Neuronal stem cell (in vitro differentiated cells): Measurements from ENCODE around the gene MAPK4.

Experiments
- DNase-seq: peaks from one replicate; pipeline ENCODE4 v3.0.0-alpha.2; 2013; ENCODE audit warnings: low spot score
- H2AFZ ChIP-seq: one replicate; pipeline ENCODE4 v1.6.1; 2013; ENCODE audit warnings: mild to moderate bottlenecking, low read length, inconsistent platforms
- H2AK5ac ChIP-seq: 2 replicates; pipeline ENCODE4 v1.6.1; 2013; ENCODE audit warnings: low read depth, mild to moderate bottlenecking, inconsistent platforms, low read length, moderate library complexity, mixed read lengths
- H2BK120ac ChIP-seq: 2 replicates; pipeline ENCODE4 v1.6.1; 2013; ENCODE audit warnings: low read depth, mild to moderate bottlenecking, inconsistent platforms, low read length, moderate library complexity, mixed read lengths
- H2BK12ac ChIP-seq: one replicate; pipeline ENCODE4 v1.6.1; 2013; ENCODE audit warnings: low read length, inconsistent platforms
- H2BK15ac ChIP-seq: 2 replicates; pipeline ENCODE4 v1.6.1; 2013; ENCODE audit warnings: mild to moderate bottlenecking, low read length, inconsistent platforms, mixed read lengths
- H2BK5ac ChIP-seq: one replicate; pipeline ENCODE4 v1.6.1; 2013; ENCODE audit warnings: inconsistent platforms, mild to moderate bottlenecking, low read length, moderate library complexity
- H3K14ac ChIP-seq: one replicate; pipeline ENCODE4 v1.6.1; 2013; ENCODE audit warnings: low read length, inconsistent platforms
- H3K18ac ChIP-seq: 2 replicates; pipeline ENCODE4 v1.6.1; 2013; ENCODE audit warnings: low read length, inconsistent platforms
- H3K23ac ChIP-seq: 2 replicates; pipeline ENCODE4 v1.6.1; 2013; ENCODE audit warnings: low read depth, mild to moderate bottlenecking, mixed read lengths, low read length, inconsistent platforms; ENCODE audit not compliant: poor library complexity
- H3K27ac ChIP-seq: replicated peaks from 3 replicates; pipeline ENCODE4 v1.5.1; 2013; ENCODE audit warnings: low read length, inconsistent platforms
- H3K27me3 ChIP-seq, 3 experiments: 2 replicates each; pipeline ENCODE4 v1.6.1; 2013; ENCODE audit warnings: low read length in 3 of 3, mild to moderate bottlenecking in 2 of 3, inconsistent platforms in 1 of 3, low read depth in 1 of 3, mixed read lengths in 1 of 3, moderate library complexity in 1 of 3; ENCODE audit not compliant: control insufficient read depth in 3 of 3, insufficient read depth in 3 of 3
- H3K36me3 ChIP-seq, 2 donors: replicated peaks in 1 of 2; 2 replicates each; pipeline ENCODE4 v1.6.1; 2013; ENCODE audit warnings: low read length in 2 of 2; ENCODE audit not compliant: control insufficient read depth in 2 of 2, insufficient read depth in 2 of 2
- H3K4ac ChIP-seq: 2 replicates; pipeline ENCODE4 v1.6.1; 2013; ENCODE audit warnings: inconsistent platforms, mild to moderate bottlenecking, low read length, moderate library complexity
- H3K4me1 ChIP-seq, 2 donors: 1 replicate in 1 of 2; 2 replicates in 1 of 2; pipeline ENCODE4 v1.6.1; 2013; ENCODE audit warnings: low read length in 2 of 2, low read depth in 1 of 2; ENCODE audit not compliant: control insufficient read depth in 2 of 2, insufficient read depth in 1 of 2
- H3K4me2 ChIP-seq: one replicate; pipeline ENCODE4 v1.6.1; 2013; ENCODE audit warnings: mild to moderate bottlenecking, low read length, inconsistent platforms; ENCODE audit not compliant: insufficient read depth, poor library complexity, severe bottlenecking
- H3K4me3 ChIP-seq, 2 donors: 2 replicates each; pipeline ENCODE4 v1.5.1; 2013; ENCODE audit warnings: low read length in 2 of 2, mild to moderate bottlenecking in 2 of 2, inconsistent platforms in 1 of 2, moderate library complexity in 1 of 2
- H3K79me1 ChIP-seq: one replicate; pipeline ENCODE4 v1.6.1; 2013; ENCODE audit warnings: low read depth, mild to moderate bottlenecking, inconsistent platforms, low read length, moderate library complexity
- H3K9ac ChIP-seq: one replicate; pipeline ENCODE4 v1.6.1; 2013; ENCODE audit warnings: mild to moderate bottlenecking, low read depth, low read length, inconsistent platforms; ENCODE audit not compliant: poor library complexity
- H3K9me3 ChIP-seq, 2 donors: replicated peaks in 1 of 2; 2 replicates each; pipeline versions ENCODE3 to v1.6.1; 2013; ENCODE audit warnings: low read length in 2 of 2, mild to moderate bottlenecking in 2 of 2, inconsistent platforms in 1 of 2, low read depth in 1 of 2, mixed read lengths in 1 of 2, moderate library complexity in 1 of 2; ENCODE audit not compliant: control insufficient read depth in 2 of 2, insufficient read depth in 1 of 2
- H4K8ac ChIP-seq: one replicate; pipeline ENCODE4 v1.6.1; 2013; ENCODE audit warnings: low read depth, mild to moderate bottlenecking, inconsistent platforms, low read length, moderate library complexity
- H4K91ac ChIP-seq: one replicate; pipeline ENCODE4 v1.6.1; 2013; ENCODE audit warnings: low read length, low read depth, mild to moderate bottlenecking, inconsistent platforms; ENCODE audit not compliant: poor library complexity
- WGBS, 2 donors: extraction: QIAGEN DNeasy Blood & Tissue Kit; methylation state at CpG; one replicate each; pipeline ENCODE4 v1.1.7; 2013; ENCODE audit warnings: missing lambda C conversion rate in 2 of 2, mixed read lengths in 1 of 2; ENCODE audit not compliant: insufficient read length in 2 of 2, insufficient replicate concordance in 1 of 2; ENCODE audit errors: extremely low coverage in 2 of 2; 5-methylcytosine and 5-hydroxymethylcytosine counted together

Gene MAPK4

DNA sequence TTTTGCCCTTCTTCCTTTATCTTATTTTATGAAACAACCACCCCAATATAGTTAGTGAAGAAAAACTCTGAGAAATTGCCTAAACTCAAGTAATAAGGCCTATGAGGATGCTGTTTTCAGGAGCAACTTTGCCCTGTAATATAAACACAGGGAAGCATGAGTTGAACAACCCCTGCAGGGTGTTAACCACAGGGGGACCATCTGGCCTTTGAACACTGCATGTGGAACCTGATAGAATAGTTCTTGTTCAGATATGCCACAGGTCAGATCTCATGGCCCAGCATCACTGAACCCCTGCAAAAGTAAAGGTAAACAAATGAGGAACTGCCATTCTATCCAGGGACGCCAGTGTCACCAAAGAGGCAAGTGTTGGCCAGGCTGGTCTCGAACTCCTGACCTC lies 82.6 kb downstream of the MAPK4 start:
- H3K9me3 ChIP-seq: no peaks in the 10 kb centered on the region
- H4K91ac ChIP-seq: no peak overlapping the region
- H3K4me2 ChIP-seq: no peak overlapping the region
- H2BK15ac ChIP-seq: no peak overlapping the region
- no peaks in the 10 kb centered on the region for H3K79me1 ChIP-seq
- no peak overlapping the region for H2BK12ac ChIP-seq
- no peaks in the 10 kb centered on the region for H3K27me3 ChIP-seq
- H2AK5ac ChIP-seq: no peak overlapping the region
- DNase-seq: no peak
- no peak overlapping the region for H2BK120ac ChIP-seq
- WGBS, 2 donors: no CpG with 5 or more reads among the region's 2 CpGs
- H2BK5ac ChIP-seq: no peak overlapping the region
- H2AFZ ChIP-seq: no peak overlapping the region
- no peak overlapping the region for H3K4me3 ChIP-seq
- no peak overlapping the region for H3K27ac ChIP-seq
- H3K14ac ChIP-seq: no peak overlapping the region
- H3K36me3 ChIP-seq: no peaks in the 10 kb centered on the region
- H3K4ac ChIP-seq: no peak overlapping the region
- no peak overlapping the region for H3K9ac ChIP-seq
- H3K23ac ChIP-seq: no peak overlapping the region
- H4K8ac ChIP-seq: no peak overlapping the region
- no peak overlapping the region for H3K18ac ChIP-seq
- peaks cover 0 to 13% of the 10 kb centered on the region in 2 donors for H3K4me1 ChIP-seq

DNA sequence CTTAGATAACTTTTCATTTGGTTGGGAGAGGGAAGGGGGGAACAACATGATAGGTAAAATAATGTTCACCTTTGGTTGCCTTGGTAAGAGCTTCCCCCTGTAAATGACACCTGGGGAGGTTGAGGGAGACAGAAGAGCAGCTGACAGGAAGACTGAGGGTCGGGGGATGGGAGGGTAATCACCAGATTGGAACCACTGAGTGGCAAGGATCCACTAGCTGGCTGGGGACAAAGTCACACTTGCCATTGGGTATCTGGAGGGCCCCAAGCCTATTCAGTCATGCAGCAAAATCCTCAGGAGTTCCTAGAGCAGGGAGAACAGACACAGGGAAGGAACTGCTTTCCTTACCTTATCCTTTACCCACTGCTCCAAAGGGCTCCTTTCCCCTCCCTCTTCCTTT lies 84.3 kb downstream of the MAPK4 start:
- no peak overlapping the region for H3K4ac ChIP-seq
- H3K9ac ChIP-seq: no peak overlapping the region
- no peak overlapping the region for H2AK5ac ChIP-seq
- peaks cover 0 to 13% of the 10 kb centered on the region in 2 donors for H3K4me1 ChIP-seq
- H2BK120ac ChIP-seq: no peak overlapping the region
- no peak overlapping the region for H3K18ac ChIP-seq
- H3K9me3 ChIP-seq: no peaks in the 10 kb centered on the region
- no peaks in the 10 kb centered on the region for H3K36me3 ChIP-seq
- no peak overlapping the region for H2BK5ac ChIP-seq
- no CpG with 5 or more reads among the region's 1 CpG for whole genome bisulfite sequencing, 2 donors
- H3K27me3 ChIP-seq: no peaks in the 10 kb centered on the region
- peak overlapping the region; percentile 3 for H2AFZ ChIP-seq
- no peak overlapping the region for H3K14ac ChIP-seq
- no peak overlapping the region for H4K91ac ChIP-seq
- no peaks in the 10 kb centered on the region for H3K79me1 ChIP-seq
- no peak overlapping the region for H3K4me3 ChIP-seq
- no peak overlapping the region for H3K4me2 ChIP-seq
- no peak overlapping the region for H3K23ac ChIP-seq
- no peak overlapping the region for H3K27ac ChIP-seq
- DNase-seq: no peak
- no peak overlapping the region for H2BK15ac ChIP-seq
- H4K8ac ChIP-seq: no peak overlapping the region
- H2BK12ac ChIP-seq: no peak overlapping the region

DNA sequence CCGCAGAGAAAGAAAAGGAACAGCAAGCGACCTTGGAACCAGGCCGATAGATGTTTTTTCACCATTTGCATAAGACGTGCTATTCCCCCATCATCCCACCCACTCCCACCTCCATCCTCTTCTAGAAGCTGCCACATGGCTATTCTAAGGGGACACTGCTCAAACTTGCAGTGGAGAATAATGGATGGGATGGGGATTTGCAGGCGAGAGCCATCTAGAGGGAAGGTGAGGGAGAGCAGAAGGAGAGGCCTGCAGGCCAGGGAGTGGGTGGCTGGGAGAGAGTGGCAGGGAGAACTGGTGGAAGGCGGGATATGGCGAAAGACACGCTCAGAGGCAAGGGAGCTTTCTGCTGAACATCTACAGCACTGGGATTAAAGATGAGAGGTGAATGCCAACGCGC lies 84.9 kb downstream of the MAPK4 start:
- no peak overlapping the region for H3K9ac ChIP-seq
- H3K36me3 ChIP-seq: no peaks in the 10 kb centered on the region
- no peak overlapping the region for H3K14ac ChIP-seq
- no peak for DNase-seq
- H3K4me1 ChIP-seq: peaks cover 0 to 13% of the 10 kb centered on the region in 2 donors
- H3K23ac ChIP-seq: no peak overlapping the region
- H3K9me3 ChIP-seq: no peaks in the 10 kb centered on the region
- H2BK12ac ChIP-seq: no peak overlapping the region
- H4K8ac ChIP-seq: no peak overlapping the region
- H3K79me1 ChIP-seq: no peaks in the 10 kb centered on the region
- H3K27me3 ChIP-seq: no peaks in the 10 kb centered on the region
- no peak overlapping the region for H2AK5ac ChIP-seq
- H3K4me3 ChIP-seq: no peak overlapping the region
- H2BK15ac ChIP-seq: no peak overlapping the region
- WGBS, 2 donors: no CpG with 5 or more reads among the region's 10 CpGs
- no peak overlapping the region for H3K18ac ChIP-seq
- H3K27ac ChIP-seq: no peak overlapping the region
- H2BK120ac ChIP-seq: no peak overlapping the region
- peak overlapping the region; percentile 3 for H2AFZ ChIP-seq
- H3K4me2 ChIP-seq: no peak overlapping the region
- no peak overlapping the region for H4K91ac ChIP-seq
- no peak overlapping the region for H3K4ac ChIP-seq
- no peak overlapping the region for H2BK5ac ChIP-seq

DNA sequence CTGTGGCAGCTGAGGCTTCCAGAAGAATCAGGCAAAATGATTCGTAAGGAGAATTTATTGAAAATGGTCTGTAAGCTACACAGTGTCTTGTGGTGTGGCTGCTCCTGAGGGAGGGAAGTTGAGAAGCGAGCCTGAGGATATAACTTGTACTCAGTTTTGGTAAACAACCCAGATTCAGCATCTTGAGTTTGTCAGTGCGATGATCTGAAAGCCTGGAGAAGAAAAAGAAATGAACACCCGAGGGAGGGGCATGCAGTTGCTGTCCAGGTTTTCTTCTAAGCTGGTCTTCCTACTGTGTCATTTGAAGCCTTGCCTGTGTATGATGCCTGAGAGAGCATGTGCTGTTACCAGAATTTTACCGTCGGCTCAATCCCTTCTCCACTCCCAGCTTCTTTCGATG lies 87.3 kb downstream of the MAPK4 start:
- Histone ChIP-seq H4K8ac (no peak overlapping the region), H3K4ac (no peak overlapping the region), H3K4me3 (no peak overlapping the region), H3K27ac (no peak overlapping the region), H3K36me3 (no peaks in the 10 kb centered on the region), H2BK12ac (no peak overlapping the region), H3K4me2 (no peak overlapping the region), H3K9me3 (no peaks in the 10 kb centered on the region), H3K79me1 (no peaks in the 10 kb centered on the region), H2BK15ac (no peak overlapping the region), H3K4me1 (peaks cover 0 to 13% of the 10 kb centered on the region in 2 donors), H2AFZ (no peak overlapping the region), H3K23ac (no peak overlapping the region), H2BK120ac (no peak overlapping the region), H3K18ac (no peak overlapping the region), H3K27me3 (no peaks in the 10 kb centered on the region), H3K9ac (no peak overlapping the region), H4K91ac (no peak overlapping the region), H2AK5ac (no peak overlapping the region), H3K14ac (no peak overlapping the region), H2BK5ac (no peak overlapping the region)
- WGBS, 2 donors: no CpG with 5 or more reads among the region's 7 CpGs
- no peak for DNase-seq
